ENCODE measurements around the gene ATP8A1.

The ATP8A1 gene

GRCh38 chr4:42625329-42625728 lies 31.6 kb downstream of the ATP8A1 start:
- H4K20me1 ChIP-seq (ENCODE audit: insufficient read depth, low read length): no peaks in the 10 kb centered on the region
- H3K9me3 ChIP-seq (ENCODE audit: insufficient read depth, low read length, severe bottlenecking): no peaks in the 10 kb centered on the region
- no peaks in the 10 kb centered on the region for H3K36me3 ChIP-seq (ENCODE audit: insufficient read depth, low read length)
- no peak overlapping the region for H3K9ac ChIP-seq (ENCODE audit: low read depth, low read length)
- H2AFZ ChIP-seq (ENCODE audit: low read depth, low read length): no peak overlapping the region
- ATAC-seq (ENCODE audit: insufficient read depth, low read depth): no peak
- no peak for DNase-seq
- H3K79me2 ChIP-seq (ENCODE audit: insufficient read depth, low read length): no peaks in the 10 kb centered on the region
- no peak overlapping the region for H3K4me2 ChIP-seq (ENCODE audit: insufficient read depth, low read length)
- H3K4me1 ChIP-seq (ENCODE audit: insufficient read depth, low read length): 0 out of 2 replicates have a peak, but pooled peaks cover 4% of the 10 kb centered on the region
- TF ChIP-seq EZH2 (IDR thresholded peaks at IDR 0.05; ENCODE audit: borderline replicate concordance, low read depth, low read length, severe bottlenecking): no peak
- TF ChIP-seq, protein P1, sequence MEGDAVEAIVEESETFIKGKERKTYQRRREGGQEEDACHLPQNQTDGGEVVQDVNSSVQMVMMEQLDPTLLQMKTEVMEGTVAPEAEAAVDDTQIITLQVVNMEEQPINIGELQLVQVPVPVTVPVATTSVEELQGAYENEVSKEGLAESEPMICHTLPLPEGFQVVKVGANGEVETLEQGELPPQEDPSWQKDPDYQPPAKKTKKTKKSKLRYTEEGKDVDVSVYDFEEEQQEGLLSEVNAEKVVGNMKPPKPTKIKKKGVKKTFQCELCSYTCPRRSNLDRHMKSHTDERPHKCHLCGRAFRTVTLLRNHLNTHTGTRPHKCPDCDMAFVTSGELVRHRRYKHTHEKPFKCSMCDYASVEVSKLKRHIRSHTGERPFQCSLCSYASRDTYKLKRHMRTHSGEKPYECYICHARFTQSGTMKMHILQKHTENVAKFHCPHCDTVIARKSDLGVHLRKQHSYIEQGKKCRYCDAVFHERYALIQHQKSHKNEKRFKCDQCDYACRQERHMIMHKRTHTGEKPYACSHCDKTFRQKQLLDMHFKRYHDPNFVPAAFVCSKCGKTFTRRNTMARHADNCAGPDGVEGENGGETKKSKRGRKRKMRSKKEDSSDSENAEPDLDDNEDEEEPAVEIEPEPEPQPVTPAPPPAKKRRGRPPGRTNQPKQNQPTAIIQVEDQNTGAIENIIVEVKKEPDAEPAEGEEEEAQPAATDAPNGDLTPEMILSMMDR (IDR thresholded peaks at IDR 0.05; ENCODE audit: borderline replicate concordance, extremely low read depth, low read length, poor library complexity, severe bottlenecking): no peak
- no peak overlapping the region for H3K27ac ChIP-seq (ENCODE audit: low read length)
- no peaks in the 10 kb centered on the region for H3K27me3 ChIP-seq (ENCODE audit: insufficient read depth, low read length, poor library complexity)
- no peak overlapping the region for H3K4me3 ChIP-seq (ENCODE audit: low read depth in 1 of 2, low read length in 2 of 2)

DNA sequence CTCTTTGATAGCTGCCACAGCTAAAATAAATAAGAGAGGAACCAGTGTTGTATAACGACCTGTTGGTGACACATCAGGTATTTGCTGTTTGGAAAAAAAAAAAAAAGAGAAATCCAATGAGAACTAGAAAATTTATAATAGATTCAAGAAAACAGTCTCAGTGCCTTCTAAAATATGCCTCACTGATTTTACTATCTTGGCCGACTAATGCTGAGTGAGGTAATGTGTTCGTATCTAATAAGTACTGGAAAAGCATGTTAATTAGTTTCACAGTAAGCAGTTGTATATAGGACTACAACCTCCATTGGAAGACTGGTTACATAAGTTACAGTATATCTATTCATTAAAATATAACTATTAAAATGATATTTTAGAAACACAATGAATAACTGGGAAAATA lies 32.4 kb downstream of the ATP8A1 start:
- Histone ChIP-seq H4K20me1 (ENCODE audit: insufficient read depth, low read length) (no peaks in the 10 kb centered on the region), H3K4me2 (ENCODE audit: insufficient read depth, low read length) (no peak overlapping the region), H3K36me3 (ENCODE audit: insufficient read depth, low read length) (no peaks in the 10 kb centered on the region), H3K4me3 (ENCODE audit: low read depth in 1 of 2, low read length in 2 of 2) (no peak overlapping the region), H3K9me3 (ENCODE audit: insufficient read depth, low read length, severe bottlenecking) (no peaks in the 10 kb centered on the region), H2AFZ (ENCODE audit: low read depth, low read length) (no peak overlapping the region), H3K9ac (ENCODE audit: low read depth, low read length) (no peak overlapping the region), H3K27ac (ENCODE audit: low read length) (no peak overlapping the region), H3K27me3 (ENCODE audit: insufficient read depth, low read length, poor library complexity) (no peaks in the 10 kb centered on the region), H3K4me1 (ENCODE audit: insufficient read depth, low read length) (0 out of 2 replicates have a peak, but pooled peaks cover 4% of the 10 kb centered on the region), H3K79me2 (ENCODE audit: insufficient read depth, low read length) (no peaks in the 10 kb centered on the region)
- DNase-seq (no peak), ATAC-seq (ENCODE audit: insufficient read depth, low read depth) (no peak)
- TF ChIP-seq, protein P1 (IDR thresholded peaks at IDR 0.05; ENCODE audit: borderline replicate concordance, extremely low read depth, low read length, poor library complexity, severe bottlenecking): no peak
- TF ChIP-seq EZH2 (IDR thresholded peaks at IDR 0.05; ENCODE audit: borderline replicate concordance, low read depth, low read length, severe bottlenecking): no peak

GRCh38 chr4:42618023-42618422 lies 38.9 kb downstream of the ATP8A1 start:
- DNase-seq (no peak), ATAC-seq (ENCODE audit: insufficient read depth, low read depth) (no peak)
- no peak overlapping the region for H3K9ac ChIP-seq (ENCODE audit: low read depth, low read length)
- no peaks in the 10 kb centered on the region for H3K27me3 ChIP-seq (ENCODE audit: insufficient read depth, low read length, poor library complexity)
- H3K9me3 ChIP-seq (ENCODE audit: insufficient read depth, low read length, severe bottlenecking): no peaks in the 10 kb centered on the region
- H3K4me2 ChIP-seq (ENCODE audit: insufficient read depth, low read length): no peak overlapping the region
- H2AFZ ChIP-seq (ENCODE audit: low read depth, low read length): no peak overlapping the region
- no peak overlapping the region for H3K4me3 ChIP-seq (ENCODE audit: low read depth in 1 of 2, low read length in 2 of 2)
- no peaks in the 10 kb centered on the region for H3K79me2 ChIP-seq (ENCODE audit: insufficient read depth, low read length)
- no peaks in the 10 kb centered on the region for H3K36me3 ChIP-seq (ENCODE audit: insufficient read depth, low read length)
- H3K4me1 ChIP-seq (ENCODE audit: insufficient read depth, low read length): no peaks in the 10 kb centered on the region
- H4K20me1 ChIP-seq (ENCODE audit: insufficient read depth, low read length): no peaks in the 10 kb centered on the region
- H3K27ac ChIP-seq (ENCODE audit: low read length): no peak overlapping the region
- TF ChIP-seq, protein P1 (IDR thresholded peaks at IDR 0.05; ENCODE audit: borderline replicate concordance, extremely low read depth, low read length, poor library complexity, severe bottlenecking): no peak
- no peak for TF ChIP-seq EZH2 (IDR thresholded peaks at IDR 0.05; ENCODE audit: borderline replicate concordance, low read depth, low read length, severe bottlenecking)

DNA sequence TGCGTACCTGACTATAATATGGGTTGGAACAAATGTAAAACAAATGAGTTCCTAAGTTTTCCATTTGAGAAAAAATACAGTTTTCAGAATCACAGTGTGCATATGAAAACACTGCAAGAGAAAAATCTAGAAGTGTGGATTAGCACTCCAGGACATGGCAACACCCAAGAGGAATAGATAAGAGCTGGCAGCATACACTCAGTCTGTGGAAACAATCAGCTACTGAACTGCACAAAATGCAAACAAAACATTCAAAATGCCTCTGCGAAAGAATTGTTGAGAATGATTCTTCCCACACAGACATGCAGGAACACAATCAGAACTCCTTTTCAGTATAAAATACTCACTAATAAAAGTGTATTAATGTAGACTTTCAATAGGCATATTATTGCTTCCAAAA lies 39.9 kb downstream of the ATP8A1 start:
- ATAC-seq (ENCODE audit: insufficient read depth, low read depth) (no peak), DNase-seq (no peak)
- Histone ChIP-seq H4K20me1 (ENCODE audit: insufficient read depth, low read length) (no peaks in the 10 kb centered on the region), H3K9ac (ENCODE audit: low read depth, low read length) (no peak overlapping the region), H3K27ac (ENCODE audit: low read length) (no peak overlapping the region), H3K4me3 (ENCODE audit: low read depth in 1 of 2, low read length in 2 of 2) (no peak overlapping the region), H3K27me3 (ENCODE audit: insufficient read depth, low read length, poor library complexity) (no peaks in the 10 kb centered on the region), H3K4me2 (ENCODE audit: insufficient read depth, low read length) (no peak overlapping the region), H2AFZ (ENCODE audit: low read depth, low read length) (no peak overlapping the region), H3K36me3 (ENCODE audit: insufficient read depth, low read length) (no peaks in the 10 kb centered on the region), H3K9me3 (ENCODE audit: insufficient read depth, low read length, severe bottlenecking) (no peaks in the 10 kb centered on the region), H3K4me1 (ENCODE audit: insufficient read depth, low read length) (no peaks in the 10 kb centered on the region), H3K79me2 (ENCODE audit: insufficient read depth, low read length) (no peaks in the 10 kb centered on the region)
- TF ChIP-seq, protein P1 (IDR thresholded peaks at IDR 0.05; ENCODE audit: borderline replicate concordance, extremely low read depth, low read length, poor library complexity, severe bottlenecking): no peak
- TF ChIP-seq EZH2 (IDR thresholded peaks at IDR 0.05; ENCODE audit: borderline replicate concordance, low read depth, low read length, severe bottlenecking): no peak
